GM23338 (cell line): Measurements from ENCODE around the gene BTBD9. TPM values are rescaled to one million over a fixed set of nuclear protein-coding genes. Genes with fewer than 3 reads are reported as not detected.
A peak's percentile ranks its signal among the peaks of the same experiment; 100 is the strongest.

Experiments
- ATAC-seq: fragments of 200-7000 bp; cut with Tn5 transposase; 3 replicates; pipeline ENCODE4 v1.9.1; 2020
- DNase-seq: peaks from one replicate; pipeline ENCODE4 v3.0.0-alpha.2; 2015; ENCODE audit warnings: low spot score
- H2AFZ ChIP-seq: fragments of 200-600 bp; sonication (generic); 2 replicates; pipeline ENCODE4 v1.8.0; 2016; ENCODE audit warnings: antibody characterized with exemption, mild to moderate bottlenecking, moderate library complexity
- H3F3A ChIP-seq: fragments of 200-600 bp; sonication (generic); replicated peaks from 2 replicates; pipeline ENCODE4 v1.8.0; 2017; ENCODE audit warnings: antibody characterized with exemption, mixed run types, low read depth
- H3K27ac ChIP-seq: fragments of 200-600 bp; sonication (generic); 2 replicates; pipeline ENCODE4 v1.6.1; 2016; ENCODE audit warnings: low read depth
- H3K27me3 ChIP-seq: fragments of 200-600 bp; sonication (generic); 2 replicates; pipeline ENCODE4 v1.8.0; 2016; ENCODE audit warnings: mild to moderate bottlenecking, mixed run types, moderate library complexity; ENCODE audit not compliant: insufficient read depth
- H3K36me3 ChIP-seq: fragments of 200-600 bp; sonication (generic); 2 replicates; pipeline ENCODE4 v1.8.0; 2016; ENCODE audit warnings: mild to moderate bottlenecking; ENCODE audit not compliant: insufficient read depth
- H3K4me1 ChIP-seq: fragments of 200-600 bp; sonication (generic); 2 replicates; pipeline ENCODE4 v1.8.0; 2016; ENCODE audit warnings: mild to moderate bottlenecking, moderate library complexity; ENCODE audit not compliant: insufficient read depth
- H3K4me2 ChIP-seq: fragments of 200-600 bp; sonication (generic); 2 replicates; pipeline ENCODE4 v1.7.1; 2017; ENCODE audit warnings: mixed run types
- H3K4me3 ChIP-seq: fragments of 200-600 bp; sonication (generic); 2 replicates; pipeline ENCODE4 v1.6.1; 2016; ENCODE audit warnings: mixed run types
- H3K79me2 ChIP-seq: fragments of 200-600 bp; sonication (generic); replicated peaks from 2 replicates; pipeline ENCODE4 v1.8.0; 2017; ENCODE audit warnings: mild to moderate bottlenecking; ENCODE audit not compliant: insufficient read depth
- H3K9me2 ChIP-seq: fragments of 200-600 bp; sonication (generic); 2 replicates; pipeline ENCODE4 v1.8.0; 2017; ENCODE audit not compliant: insufficient read depth
- H4K20me1 ChIP-seq: fragments of 200-600 bp; sonication (generic); replicated peaks from 2 replicates; pipeline ENCODE4 v1.8.0; 2017; ENCODE audit warnings: mild to moderate bottlenecking; ENCODE audit not compliant: insufficient read depth
- H3K27ac Mint-ChIP-seq: 2 replicates; pipeline ENCODE4 v1.8.0; 2020; ENCODE audit warnings: inconsistent platforms, mild to moderate bottlenecking, moderate library complexity, mixed read lengths
- H3K27me3 Mint-ChIP-seq: 3 replicates; pipeline ENCODE4 v1.8.0; 2022; ENCODE audit warnings: low read depth, mild to moderate bottlenecking, moderate library complexity, mixed read lengths, inconsistent platforms; ENCODE audit not compliant: insufficient read depth, poor library complexity
- H3K36me3 Mint-ChIP-seq: 3 replicates; pipeline ENCODE4 v1.8.0; 2021; ENCODE audit warnings: low read depth, mild to moderate bottlenecking, inconsistent platforms, moderate library complexity, mixed read lengths
- H3K4me1 Mint-ChIP-seq: 3 replicates; pipeline ENCODE4 v1.8.0; 2020; ENCODE audit warnings: mild to moderate bottlenecking, inconsistent platforms, mixed read lengths
- H3K4me3 Mint-ChIP-seq: 3 replicates; pipeline ENCODE4 v1.8.0; 2021; ENCODE audit warnings: moderate library complexity, mild to moderate bottlenecking, inconsistent platforms, mixed read lengths
- H3K9me3 Mint-ChIP-seq: 3 replicates; pipeline ENCODE4 v1.8.0; 2020; ENCODE audit warnings: moderate library complexity, mild to moderate bottlenecking, inconsistent platforms, mixed read lengths
- CREB1 ChIP-seq: fragments of 250-450 bp; sonication (Bioruptor Pico); IDR thresholded peaks from 2 replicates; pipeline ENCODE4 v1.5.0; 2020; ENCODE audit warnings: low read depth, mild to moderate bottlenecking, moderate library complexity
- EZH2phosphoT487 ChIP-seq: fragments of 200-600 bp; sonication (generic); IDR thresholded peaks from one replicate; pipeline ENCODE4 v1.8.1; 2018; ENCODE audit warnings: antibody characterized with exemption; ENCODE audit not compliant: unreplicated experiment
- NANOG ChIP-seq: IDR thresholded peaks from 2 replicates; pipeline ENCODE4 v1.6.1; 2016; ENCODE audit warnings: antibody characterized with exemption, borderline replicate concordance
- STAT1 ChIP-seq: IDR thresholded peaks from one replicate; pipeline ENCODE4 v1.6.1; 2016; ENCODE audit warnings: antibody characterized with exemption; ENCODE audit not compliant: unreplicated experiment
- ZNF331 ChIP-seq: fragments of 250-450 bp; sonication (Bioruptor Pico); IDR thresholded peaks from 2 replicates; pipeline ENCODE4 v1.5.0; 2020; ENCODE audit warnings: low read depth, mild to moderate bottlenecking, moderate library complexity
- polyA plus RNA-seq: library from polyadenylated mRNA; unstranded; fragments of >200 nt; fragmentation: Nextera tagmentation; extraction: Ambion mirVana; gene quantifications from 2 replicates; pipeline ENCODE4 v1.2.1, GENCODE V29; 2016
- total RNA-seq: library from RNA; depleted of rRNA; stranded (reverse); fragments of >200 nt; shearing (Covaris generic); gene quantifications from 2 replicates; pipeline ENCODE4 v1.2.3, GENCODE V29; 2014
- TF ChIP-seq, protein P1 (sequence below): fragments of 250-450 bp; sonication (Bioruptor Pico); IDR thresholded peaks from 2 replicates; pipeline ENCODE4 v1.5.0; 2020; ENCODE audit warnings: mild to moderate bottlenecking, moderate library complexity
- TF ChIP-seq, protein P2 (sequence below): IDR thresholded peaks from 2 replicates; pipeline ENCODE4 v1.6.1; 2016; ENCODE audit warnings: antibody characterized with exemption
- TF ChIP-seq, protein P3 (sequence below), 2 experiments: fragments of 200-600 bp in 1 of 2; sonication (generic) in 1 of 2; conservative IDR thresholded peaks; 2 replicates each; pipeline versions ENCODE4 v1.5.1 to v1.6.1; 2016 to 2017; ENCODE audit warnings: antibody characterized with exemption in 2 of 2, low read depth in 2 of 2, mild to moderate bottlenecking in 2 of 2, moderate library complexity in 1 of 2

The BTBD9 gene
- total and polyA plus RNA-seq, 2 experiments from 2014 or later, result 4.2 to 5.3 TPM

DNA sequence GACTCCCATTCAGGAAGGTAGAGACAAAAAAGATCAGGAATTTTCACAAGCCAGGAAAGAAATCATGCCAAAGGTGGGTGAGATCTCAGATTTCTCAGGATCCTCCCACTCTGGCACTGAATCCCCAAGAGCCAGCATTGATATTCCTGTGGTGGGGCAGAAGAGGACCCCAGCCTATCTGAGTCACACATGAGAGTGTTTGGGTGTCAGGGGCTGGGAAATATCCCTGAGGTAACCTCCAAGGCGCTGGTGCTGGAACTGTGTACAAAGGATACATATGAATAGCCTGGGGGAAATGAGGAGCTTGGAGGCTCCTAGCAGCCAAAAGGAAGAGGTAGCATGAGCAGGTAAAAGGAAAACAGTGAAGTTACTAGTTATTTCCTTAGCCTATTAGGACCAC is 369.4 kb downstream of the BTBD9 start:
- H3F3A ChIP-seq, result no peaks in the 10 kb centered on the region
- H3K79me2 ChIP-seq, result no peaks in the 10 kb centered on the region
- H3K9me2 ChIP-seq, result no peaks in the 10 kb centered on the region
- no peak overlapping the region for H3K4me3 Mint-ChIP-seq
- H3K4me1 ChIP-seq, result peaks cover 43% of the 10 kb centered on the region
- H3K9me3 Mint-ChIP-seq, result no peaks in the 10 kb centered on the region
- no peak for DNase-seq
- H2AFZ ChIP-seq, result no peak overlapping the region
- H3K4me1 Mint-ChIP-seq, result peaks cover 48% of the 10 kb centered on the region
- no peaks in the 10 kb centered on the region for H3K27me3 ChIP-seq
- H3K27ac Mint-ChIP-seq, result peak overlapping the region; percentile 87
- H3K27me3 Mint-ChIP-seq, result peaks cover 5% of the 10 kb centered on the region
- peak overlapping the region; percentile 50 for H3K4me2 ChIP-seq
- no peaks in the 10 kb centered on the region for H3K36me3 Mint-ChIP-seq
- H3K4me3 ChIP-seq, result no peak overlapping the region
- ATAC-seq, result peak; percentile 48
- H3K36me3 ChIP-seq, result no peaks in the 10 kb centered on the region
- no peak for TF ChIP-seq STAT1
- H4K20me1 ChIP-seq, result no peaks in the 10 kb centered on the region
- H3K27ac ChIP-seq, result 0 out of 2 replicates have a peak overlapping the region, but pooled peaks have one; percentile 47

DNA sequence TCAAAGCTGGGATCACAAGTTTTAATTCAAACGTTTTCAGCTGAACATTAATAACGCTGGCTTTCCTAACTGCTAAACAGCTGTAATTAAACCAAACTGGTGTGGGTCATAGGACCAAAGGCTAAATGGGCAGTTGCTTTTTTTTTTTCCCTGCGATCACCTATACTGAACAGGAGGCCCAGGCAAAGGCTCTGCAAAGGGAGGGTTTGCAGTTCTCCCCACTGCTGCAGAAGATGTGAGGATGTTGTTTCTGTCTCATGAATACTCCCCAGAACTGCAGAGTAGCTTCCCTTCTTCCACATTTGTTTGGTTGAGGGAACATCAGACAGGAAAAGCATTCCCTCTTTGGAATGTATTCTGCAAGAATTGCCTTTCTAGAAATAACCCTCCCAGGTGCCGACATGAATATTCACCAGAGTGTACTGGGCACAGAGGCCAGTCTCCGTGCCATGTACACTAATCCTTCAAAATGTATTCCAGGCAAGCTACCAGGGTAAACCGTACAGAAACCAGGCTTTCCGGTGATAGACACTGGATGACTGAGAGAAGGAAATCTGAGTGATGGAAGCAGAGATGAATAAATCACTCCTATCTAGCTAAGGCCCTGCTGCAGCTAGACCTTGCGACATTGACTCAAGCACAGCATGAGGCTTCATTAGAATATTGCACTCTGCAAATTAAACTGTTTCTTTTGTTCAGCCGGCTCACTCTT is 370.1 kb downstream of the BTBD9 start:
- DNase-seq (peak; percentile 34), ATAC-seq (peak; percentile 38)
- H3K4me3 Mint-ChIP-seq, result no peak overlapping the region
- Histone ChIP-seq H3K27me3 (no peaks in the 10 kb centered on the region), H3F3A (no peaks in the 10 kb centered on the region), H2AFZ (no peak overlapping the region), H3K9me2 (no peaks in the 10 kb centered on the region), H3K4me3 (no peak overlapping the region), H3K4me2 (peak overlapping the region; percentile 50), H3K79me2 (no peaks in the 10 kb centered on the region), H3K27ac (0 out of 2 replicates have a peak overlapping the region, but pooled peaks have one; percentile 1), H3K4me1 (peaks cover 43% of the 10 kb centered on the region), H4K20me1 (no peaks in the 10 kb centered on the region), H3K36me3 (no peaks in the 10 kb centered on the region)
- no peaks in the 10 kb centered on the region for H3K36me3 Mint-ChIP-seq
- peak overlapping the region; percentile 87; the same call in 1 of the 2 replicates for H3K27ac Mint-ChIP-seq
- peaks cover 53% of the 10 kb centered on the region for H3K4me1 Mint-ChIP-seq
- H3K9me3 Mint-ChIP-seq, result no peaks in the 10 kb centered on the region
- TF ChIP-seq, protein P1, sequence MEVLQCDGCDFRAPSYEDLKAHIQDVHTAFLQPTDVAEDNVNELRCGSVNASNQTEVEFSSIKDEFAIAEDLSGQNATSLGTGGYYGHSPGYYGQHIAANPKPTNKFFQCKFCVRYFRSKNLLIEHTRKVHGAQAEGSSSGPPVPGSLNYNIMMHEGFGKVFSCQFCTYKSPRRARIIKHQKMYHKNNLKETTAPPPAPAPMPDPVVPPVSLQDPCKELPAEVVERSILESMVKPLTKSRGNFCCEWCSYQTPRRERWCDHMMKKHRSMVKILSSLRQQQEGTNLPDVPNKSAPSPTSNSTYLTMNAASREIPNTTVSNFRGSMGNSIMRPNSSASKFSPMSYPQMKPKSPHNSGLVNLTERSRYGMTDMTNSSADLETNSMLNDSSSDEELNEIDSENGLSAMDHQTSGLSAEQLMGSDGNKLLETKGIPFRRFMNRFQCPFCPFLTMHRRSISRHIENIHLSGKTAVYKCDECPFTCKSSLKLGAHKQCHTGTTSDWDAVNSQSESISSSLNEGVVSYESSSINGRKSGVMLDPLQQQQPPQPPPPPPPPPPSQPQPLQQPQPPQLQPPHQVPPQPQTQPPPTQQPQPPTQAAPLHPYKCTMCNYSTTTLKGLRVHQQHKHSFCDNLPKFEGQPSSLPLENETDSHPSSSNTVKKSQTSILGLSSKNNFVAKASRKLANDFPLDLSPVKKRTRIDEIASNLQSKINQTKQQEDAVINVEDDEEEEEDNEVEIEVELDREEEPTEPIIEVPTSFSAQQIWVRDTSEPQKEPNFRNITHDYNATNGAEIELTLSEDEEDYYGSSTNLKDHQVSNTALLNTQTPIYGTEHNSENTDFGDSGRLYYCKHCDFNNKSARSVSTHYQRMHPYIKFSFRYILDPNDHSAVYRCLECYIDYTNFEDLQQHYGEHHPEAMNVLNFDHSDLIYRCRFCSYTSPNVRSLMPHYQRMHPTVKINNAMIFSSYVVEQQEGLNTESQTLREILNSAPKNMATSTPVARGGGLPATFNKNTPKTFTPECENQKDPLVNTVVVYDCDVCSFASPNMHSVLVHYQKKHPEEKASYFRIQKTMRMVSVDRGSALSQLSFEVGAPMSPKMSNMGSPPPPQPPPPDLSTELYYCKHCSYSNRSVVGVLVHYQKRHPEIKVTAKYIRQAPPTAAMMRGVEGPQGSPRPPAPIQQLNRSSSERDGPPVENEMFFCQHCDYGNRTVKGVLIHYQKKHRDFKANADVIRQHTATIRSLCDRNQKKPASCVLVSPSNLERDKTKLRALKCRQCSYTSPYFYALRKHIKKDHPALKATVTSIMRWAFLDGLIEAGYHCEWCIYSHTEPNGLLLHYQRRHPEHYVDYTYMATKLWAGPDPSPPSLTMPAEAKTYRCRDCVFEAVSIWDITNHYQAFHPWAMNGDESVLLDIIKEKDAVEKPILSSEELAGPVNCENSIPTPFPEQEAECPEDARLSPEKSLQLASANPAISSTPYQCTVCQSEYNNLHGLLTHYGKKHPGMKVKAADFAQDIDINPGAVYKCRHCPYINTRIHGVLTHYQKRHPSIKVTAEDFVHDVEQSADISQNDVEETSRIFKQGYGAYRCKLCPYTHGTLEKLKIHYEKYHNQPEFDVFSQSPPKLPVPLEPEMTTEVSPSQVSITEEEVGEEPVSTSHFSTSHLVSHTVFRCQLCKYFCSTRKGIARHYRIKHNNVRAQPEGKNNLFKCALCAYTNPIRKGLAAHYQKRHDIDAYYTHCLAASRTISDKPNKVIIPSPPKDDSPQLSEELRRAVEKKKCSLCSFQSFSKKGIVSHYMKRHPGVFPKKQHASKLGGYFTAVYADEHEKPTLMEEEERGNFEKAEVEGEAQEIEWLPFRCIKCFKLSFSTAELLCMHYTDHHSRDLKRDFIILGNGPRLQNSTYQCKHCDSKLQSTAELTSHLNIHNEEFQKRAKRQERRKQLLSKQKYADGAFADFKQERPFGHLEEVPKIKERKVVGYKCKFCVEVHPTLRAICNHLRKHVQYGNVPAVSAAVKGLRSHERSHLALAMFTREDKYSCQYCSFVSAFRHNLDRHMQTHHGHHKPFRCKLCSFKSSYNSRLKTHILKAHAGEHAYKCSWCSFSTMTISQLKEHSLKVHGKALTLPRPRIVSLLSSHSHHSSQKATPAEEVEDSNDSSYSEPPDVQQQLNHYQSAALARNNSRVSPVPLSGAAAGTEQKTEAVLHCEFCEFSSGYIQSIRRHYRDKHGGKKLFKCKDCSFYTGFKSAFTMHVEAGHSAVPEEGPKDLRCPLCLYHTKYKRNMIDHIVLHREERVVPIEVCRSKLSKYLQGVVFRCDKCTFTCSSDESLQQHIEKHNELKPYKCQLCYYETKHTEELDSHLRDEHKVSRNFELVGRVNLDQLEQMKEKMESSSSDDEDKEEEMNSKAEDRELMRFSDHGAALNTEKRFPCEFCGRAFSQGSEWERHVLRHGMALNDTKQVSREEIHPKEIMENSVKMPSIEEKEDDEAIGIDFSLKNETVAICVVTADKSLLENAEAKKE (CRISPR knock-in tag), result no peak
- TF ChIP-seq, protein P2, sequence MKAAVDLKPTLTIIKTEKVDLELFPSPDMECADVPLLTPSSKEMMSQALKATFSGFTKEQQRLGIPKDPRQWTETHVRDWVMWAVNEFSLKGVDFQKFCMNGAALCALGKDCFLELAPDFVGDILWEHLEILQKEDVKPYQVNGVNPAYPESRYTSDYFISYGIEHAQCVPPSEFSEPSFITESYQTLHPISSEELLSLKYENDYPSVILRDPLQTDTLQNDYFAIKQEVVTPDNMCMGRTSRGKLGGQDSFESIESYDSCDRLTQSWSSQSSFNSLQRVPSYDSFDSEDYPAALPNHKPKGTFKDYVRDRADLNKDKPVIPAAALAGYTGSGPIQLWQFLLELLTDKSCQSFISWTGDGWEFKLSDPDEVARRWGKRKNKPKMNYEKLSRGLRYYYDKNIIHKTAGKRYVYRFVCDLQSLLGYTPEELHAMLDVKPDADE, result no peak
- TF ChIP-seq EZH2phosphoT487 (no peak), NANOG (no peak), CREB1 (CRISPR knock-in tag) (no peak), ZNF331 (CRISPR knock-in tag) (no peak)
- TF ChIP-seq, protein P3, sequence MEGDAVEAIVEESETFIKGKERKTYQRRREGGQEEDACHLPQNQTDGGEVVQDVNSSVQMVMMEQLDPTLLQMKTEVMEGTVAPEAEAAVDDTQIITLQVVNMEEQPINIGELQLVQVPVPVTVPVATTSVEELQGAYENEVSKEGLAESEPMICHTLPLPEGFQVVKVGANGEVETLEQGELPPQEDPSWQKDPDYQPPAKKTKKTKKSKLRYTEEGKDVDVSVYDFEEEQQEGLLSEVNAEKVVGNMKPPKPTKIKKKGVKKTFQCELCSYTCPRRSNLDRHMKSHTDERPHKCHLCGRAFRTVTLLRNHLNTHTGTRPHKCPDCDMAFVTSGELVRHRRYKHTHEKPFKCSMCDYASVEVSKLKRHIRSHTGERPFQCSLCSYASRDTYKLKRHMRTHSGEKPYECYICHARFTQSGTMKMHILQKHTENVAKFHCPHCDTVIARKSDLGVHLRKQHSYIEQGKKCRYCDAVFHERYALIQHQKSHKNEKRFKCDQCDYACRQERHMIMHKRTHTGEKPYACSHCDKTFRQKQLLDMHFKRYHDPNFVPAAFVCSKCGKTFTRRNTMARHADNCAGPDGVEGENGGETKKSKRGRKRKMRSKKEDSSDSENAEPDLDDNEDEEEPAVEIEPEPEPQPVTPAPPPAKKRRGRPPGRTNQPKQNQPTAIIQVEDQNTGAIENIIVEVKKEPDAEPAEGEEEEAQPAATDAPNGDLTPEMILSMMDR (conservative IDR thresholded peaks at IDR 0.05; ENCODE audit: low read depth in 2 of 2), result no peak
- peaks cover 5% of the 10 kb centered on the region for H3K27me3 Mint-ChIP-seq
